ENCODE results near the gene SH2D3A. TPM values are rescaled to one million over a fixed set of nuclear protein-coding genes. Genes with fewer than 3 reads are reported as not detected.
A peak's percentile ranks its signal among the peaks of the same experiment; 100 is the strongest.
"Not testable (repeated sequence)": the region's sequence is repeated elsewhere in the genome, so short reads cannot be mapped to it uniquely, and the experiment has no call there.

The SH2D3A gene
- total and polyA plus RNA-seq, 8 donors, result 10.1 to 33.0 (median 14.2) TPM

GRCh38 chr19:6773323-6773931, 6.2 kb upstream of the SH2D3A start:
- Histone ChIP-seq H3K9me3 (no peaks in the 10 kb centered on the region), H3K4me3 (peak overlapping the region in 1 of 4 donors; percentile 39), H3K27me3 (no peaks in the 10 kb centered on the region), H3K36me3 (no peaks in the 10 kb centered on the region), H3K4me1 (no peaks in the 10 kb centered on the region), H3K27ac (no peak overlapping the region)
- TF ChIP-seq CTCF (IDR thresholded peaks at IDR 0.05), result no peak
- intact Hi-C loops (cut with DNase I), result no loop called here
- no peak for DNase-seq
- WGBS, 2 donors, result 51 to 64% methylated on average over 8 of the region's 8 CpGs
- FAIRE-seq, result no peak
- peak in 3 of 4 donors; percentile 20 to 64 (median 40) for ATAC-seq

- intact Hi-C loops (cut with DNase I), result no loop called here
- Histone ChIP-seq H3K4me3 (peak overlapping the region in 2 of 4 donors; percentile 10 to 39), H3K4me1 (no peaks in the 10 kb centered on the region), H3K9me3 (no peaks in the 10 kb centered on the region), H3K36me3 (no peaks in the 10 kb centered on the region), H3K27ac (no peak overlapping the region), H3K27me3 (no peaks in the 10 kb centered on the region)
- DNase-seq (no peak), ATAC-seq (no peak), FAIRE-seq (no peak)
- TF ChIP-seq CTCF (IDR thresholded peaks at IDR 0.05), result no peak
- 61 to 67% methylated on average over 14 of the region's 14 CpGs for WGBS, 2 donors
These were observed 5.7 kb upstream of the SH2D3A start for GRCh38 chr19:6772866-6773322.

- TF ChIP-seq CTCF (IDR thresholded peaks at IDR 0.05), result no peak
- peak within 1 kb of the TSS in 2 of 4 donors; percentile 10 to 39 for H3K4me3 ChIP-seq
- ATAC-seq, result peak in 3 of 4 donors; percentile 23 to 66 (median 65)
- peak in 2 of 6 donors; percentile 64 to 66 for DNase-seq
- H3K27me3 ChIP-seq, result no peaks in the 10 kb centered on the region
- H3K27ac ChIP-seq, result no peak within 1 kb of the TSS
- no peaks in the 10 kb centered on the region for H3K36me3 ChIP-seq
- H3K9me3 ChIP-seq, result no peaks in the 10 kb centered on the region
- H3K4me1 ChIP-seq, result no peaks in the 10 kb centered on the region
- WGBS, 2 donors, result 47 to 49% methylated on average over 24 to 25 of the region's 25 CpGs
- intact Hi-C loops (cut with DNase I), result no loop called here
- no peak for FAIRE-seq
These were observed 5.0 kb upstream of the SH2D3A start, which contains the start of gene VAV1 for GRCh38 chr19:6772028-6772865. TSS of gene VAV1 (plus strand) at chr19:6772708. CDS start at chr19:6772808, 100 bp downstream.

- FAIRE-seq; H3K4me1 ChIP-seq; H3K4me3 ChIP-seq; intact Hi-C loops (cut with DNase I); H3K27me3 ChIP-seq; DNase-seq; H3K36me3 ChIP-seq; H3K27ac ChIP-seq; H3K9me3 ChIP-seq; ATAC-seq: not testable (repeated sequence)
- WGBS, 2 donors, result 81 to 98% methylated on average over 7 of the region's 7 CpGs
These were observed 4.4 kb upstream of the SH2D3A start for GRCh38 chr19:6771648-6772027.

GRCh38 chr19:6769006-6769619, 1.9 kb upstream of the SH2D3A start:
- Histone ChIP-seq H3K4me3 (no peak overlapping the region), H3K27me3 (no peaks in the 10 kb centered on the region), H3K9me3 (no peaks in the 10 kb centered on the region), H3K4me1 (peaks cover 0 to 9% (median 8%) of the 10 kb centered on the region in 3 donors), H3K27ac (no peak overlapping the region), H3K36me3 (no peaks in the 10 kb centered on the region)
- TF ChIP-seq CTCF (IDR thresholded peaks at IDR 0.05), result peak in 3 of 4 donors; percentile 5 to 18 (median 8)
- intact Hi-C loops (cut with DNase I), result no loop called here
- ATAC-seq, result no peak
- 51% methylated on average over 11 of the region's 11 CpGs for WGBS, 2 donors
- DNase-seq, result no peak
- no peak for FAIRE-seq

All from pancreas (tissue), 10 donors.